Activated naive CD8-positive, alpha-beta T cell treated with anti-CD3 and anti-CD28 coated beads for 36 hours (primary cell): ENCODE data around the gene PSME3. TPM values are rescaled to one million over a fixed set of nuclear protein-coding genes. Genes with fewer than 3 reads are reported as not detected.

Experiments used
- DNase-seq: peaks from one replicate; pipeline ENCODE4 v3.0.0; 2021
- H3K27ac Mint-ChIP-seq: one replicate; pipeline ENCODE4 v1.8.0; 2022; ENCODE audit warnings: mild to moderate bottlenecking, moderate library complexity, mixed read lengths
- H3K27me3 Mint-ChIP-seq: one replicate; pipeline ENCODE4 v1.8.0; 2022; ENCODE audit warnings: mild to moderate bottlenecking, mixed read lengths
- H3K36me3 Mint-ChIP-seq: one replicate; pipeline ENCODE4 v1.8.0; 2021; ENCODE audit warnings: mild to moderate bottlenecking, mixed read lengths
- H3K4me1 Mint-ChIP-seq: one replicate; pipeline ENCODE4 v1.8.0; 2021; ENCODE audit warnings: mixed read lengths
- H3K4me3 Mint-ChIP-seq: one replicate; pipeline ENCODE4 v1.8.0; 2022; ENCODE audit warnings: mild to moderate bottlenecking, moderate library complexity, mixed read lengths
- H3K9me3 Mint-ChIP-seq: one replicate; pipeline ENCODE4 v1.8.0; 2022; ENCODE audit warnings: mixed read lengths
- total RNA-seq, 2 experiments: library from RNA; stranded (reverse); gene quantifications; one replicate each; pipeline ENCODE4 v1.2.3, GENCODE V29; 2021

Gene PSME3
- total RNA-seq, 2 experiments from 2014 or later: 227 to 235 TPM

GRCh38 chr17:42803074-42803883 lies 29.9 kb upstream of the PSME3 start:
- peaks cover 4% of the 10 kb centered on the region for H3K4me1 Mint-ChIP-seq
- no peak overlapping the region for H3K4me3 Mint-ChIP-seq
- DNase-seq: no peak
- no peak overlapping the region for H3K27ac Mint-ChIP-seq
- H3K36me3 Mint-ChIP-seq: peaks cover 2% of the 10 kb centered on the region
- peaks cover 4% of the 10 kb centered on the region for H3K9me3 Mint-ChIP-seq
- H3K27me3 Mint-ChIP-seq: no peaks in the 10 kb centered on the region

- H3K4me3 Mint-ChIP-seq: no peak overlapping the region
- peaks cover 3% of the 10 kb centered on the region for H3K36me3 Mint-ChIP-seq
- no peaks in the 10 kb centered on the region for H3K9me3 Mint-ChIP-seq
- no peaks in the 10 kb centered on the region for H3K27me3 Mint-ChIP-seq
- H3K27ac Mint-ChIP-seq: no peak overlapping the region
- no peak for DNase-seq
- H3K4me1 Mint-ChIP-seq: no peaks in the 10 kb centered on the region
Measured at GRCh38 chr17:42804918-42805367, 28.3 kb upstream of the PSME3 start.

GRCh38 chr17:42806249-42806648 lies 26.9 kb upstream of the PSME3 start:
- no peak overlapping the region for H3K27ac Mint-ChIP-seq
- no peaks in the 10 kb centered on the region for H3K4me1 Mint-ChIP-seq
- no peak overlapping the region for H3K4me3 Mint-ChIP-seq
- DNase-seq: no peak
- H3K27me3 Mint-ChIP-seq: no peaks in the 10 kb centered on the region
- peaks cover 9% of the 10 kb centered on the region for H3K36me3 Mint-ChIP-seq
- no peaks in the 10 kb centered on the region for H3K9me3 Mint-ChIP-seq

GRCh38 chr17:42809250-42809649 lies 23.9 kb upstream of the PSME3 start:
- no peak overlapping the region for H3K4me3 Mint-ChIP-seq
- H3K4me1 Mint-ChIP-seq: no peaks in the 10 kb centered on the region
- H3K36me3 Mint-ChIP-seq: peaks cover 12% of the 10 kb centered on the region
- no peaks in the 10 kb centered on the region for H3K9me3 Mint-ChIP-seq
- no peak for DNase-seq
- H3K27me3 Mint-ChIP-seq: no peaks in the 10 kb centered on the region
- H3K27ac Mint-ChIP-seq: no peak overlapping the region

- H3K27ac Mint-ChIP-seq: no peak overlapping the region
- no peak overlapping the region for H3K4me3 Mint-ChIP-seq
- DNase-seq: no peak
- peaks cover 2% of the 10 kb centered on the region for H3K4me1 Mint-ChIP-seq
- peaks cover 27% of the 10 kb centered on the region for H3K36me3 Mint-ChIP-seq
- H3K27me3 Mint-ChIP-seq: no peaks in the 10 kb centered on the region
- H3K9me3 Mint-ChIP-seq: no peaks in the 10 kb centered on the region
Measured at GRCh38 chr17:42814633-42815399, 18.4 kb upstream of the PSME3 start.

GRCh38 chr17:42817866-42818265 lies 15.3 kb upstream of the PSME3 start:
- H3K9me3 Mint-ChIP-seq: no peaks in the 10 kb centered on the region
- peaks cover 13% of the 10 kb centered on the region for H3K4me1 Mint-ChIP-seq
- no peaks in the 10 kb centered on the region for H3K27me3 Mint-ChIP-seq
- peaks cover 28% of the 10 kb centered on the region for H3K36me3 Mint-ChIP-seq
- H3K4me3 Mint-ChIP-seq: no peak overlapping the region
- DNase-seq: no peak
- no peak overlapping the region for H3K27ac Mint-ChIP-seq

GRCh38 chr17:42818379-42818778 lies 14.8 kb upstream of the PSME3 start:
- Mint-ChIP-seq H3K36me3 (peaks cover 29% of the 10 kb centered on the region), H3K27ac (no peak overlapping the region), H3K4me1 (peaks cover 14% of the 10 kb centered on the region)

GRCh38 chr17:42819939-42820535 lies 13.2 kb upstream of the PSME3 start:
- Mint-ChIP-seq H3K27ac (no peak overlapping the region), H3K36me3 (peaks cover 28% of the 10 kb centered on the region), H3K4me3 (no peak overlapping the region)

More at GRCh38 chr17:42818379-42818778, 14.8 kb upstream of the PSME3 start:
- no peaks in the 10 kb centered on the region for H3K27me3 Mint-ChIP-seq
- no peak for DNase-seq
- no peak overlapping the region for H3K4me3 Mint-ChIP-seq
- no peaks in the 10 kb centered on the region for H3K9me3 Mint-ChIP-seq

GRCh38 chr17:42821176-42821575 lies 12.0 kb upstream of the PSME3 start:
- Mint-ChIP-seq H3K9me3 (no peaks in the 10 kb centered on the region), H3K4me1 (peaks cover 21% of the 10 kb centered on the region), H3K27ac (no peak overlapping the region), H3K36me3 (peaks cover 25% of the 10 kb centered on the region), H3K4me3 (no peak overlapping the region), H3K27me3 (no peaks in the 10 kb centered on the region)
- no peak for DNase-seq

More at GRCh38 chr17:42819939-42820535, 13.2 kb upstream of the PSME3 start:
- DNase-seq: peak; percentile 66
- H3K4me1 Mint-ChIP-seq: peaks cover 19% of the 10 kb centered on the region
- no peaks in the 10 kb centered on the region for H3K9me3 Mint-ChIP-seq
- no peaks in the 10 kb centered on the region for H3K27me3 Mint-ChIP-seq

- no peak overlapping the region for H3K27ac Mint-ChIP-seq
Measured at GRCh38 chr17:42827472-42827871, 5.7 kb upstream of the PSME3 start.

GRCh38 chr17:42830971-42831370 lies 2.2 kb upstream of the PSME3 start:
- Mint-ChIP-seq H3K4me1 (peaks cover 19% of the 10 kb centered on the region), H3K9me3 (no peaks in the 10 kb centered on the region), H3K27me3 (no peaks in the 10 kb centered on the region), H3K36me3 (peaks cover 16% of the 10 kb centered on the region), H3K4me3 (no peak overlapping the region), H3K27ac (no peak overlapping the region)
- no peak for DNase-seq

More at GRCh38 chr17:42827472-42827871, 5.7 kb upstream of the PSME3 start:
- Mint-ChIP-seq H3K4me1 (peaks cover 18% of the 10 kb centered on the region), H3K4me3 (no peak overlapping the region), H3K9me3 (no peaks in the 10 kb centered on the region), H3K36me3 (peaks cover 8% of the 10 kb centered on the region), H3K27me3 (no peaks in the 10 kb centered on the region)
- DNase-seq: no peak

GRCh38 chr17:42832213-42832933 lies 824 bp upstream of the PSME3 start:
- peaks cover 21% of the 10 kb centered on the region for H3K36me3 Mint-ChIP-seq
- peaks cover 19% of the 10 kb centered on the region for H3K4me1 Mint-ChIP-seq
- H3K27me3 Mint-ChIP-seq: no peaks in the 10 kb centered on the region
- H3K9me3 Mint-ChIP-seq: no peaks in the 10 kb centered on the region
- H3K27ac Mint-ChIP-seq: peak overlapping the region; percentile 99
- peak overlapping the region; percentile 93 for H3K4me3 Mint-ChIP-seq
- no peak for DNase-seq

GRCh38 chr17:42833767-42834422 lies 698 bp downstream of the PSME3 start:
- no peaks in the 10 kb centered on the region for H3K27me3 Mint-ChIP-seq
- peaks cover 24% of the 10 kb centered on the region for H3K36me3 Mint-ChIP-seq
- peaks cover 21% of the 10 kb centered on the region for H3K4me1 Mint-ChIP-seq
- peak; percentile 28 for DNase-seq
- no peaks in the 10 kb centered on the region for H3K9me3 Mint-ChIP-seq
- H3K27ac Mint-ChIP-seq: peak overlapping the region; percentile 99
- H3K4me3 Mint-ChIP-seq: peak overlapping the region; percentile 93

GRCh38 chr17:42835732-42836131 lies 2.5 kb downstream of the PSME3 start:
- Mint-ChIP-seq H3K9me3 (no peaks in the 10 kb centered on the region), H3K4me1 (peaks cover 21% of the 10 kb centered on the region), H3K4me3 (no peak overlapping the region), H3K27ac (no peak overlapping the region), H3K27me3 (no peaks in the 10 kb centered on the region), H3K36me3 (peaks cover 35% of the 10 kb centered on the region)
- DNase-seq: no peak
